ENCODE results near the gene OR6K3.

DNA sequence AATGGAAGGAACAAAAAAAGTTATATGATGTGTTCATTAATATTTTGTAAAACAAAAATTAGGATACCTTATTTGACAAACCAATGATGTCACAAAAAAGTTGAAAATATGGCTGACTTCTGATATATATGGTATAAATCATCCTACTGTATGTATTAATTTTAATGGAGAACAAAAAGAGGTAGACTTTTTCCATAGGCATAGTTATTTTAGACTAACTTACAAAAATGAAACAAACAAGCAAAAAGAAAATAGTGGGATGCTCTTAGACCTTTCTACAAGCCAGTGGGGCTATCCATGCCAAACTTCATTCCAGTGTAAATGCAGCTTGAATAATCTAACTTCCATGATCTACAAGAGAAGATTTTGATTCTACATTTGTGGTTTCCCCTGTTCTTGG, 33.5 kb downstream of the OR6K3 start:
- TF ChIP-seq CTCF (IDR thresholded peaks at IDR 0.05) (no peak), POLR2A (IDR thresholded peaks at IDR 0.05) (no peak), EP300 (IDR thresholded peaks at IDR 0.05) (no peak)

Measured in tibial nerve (tissue), 4 donors.